HG03135 (cell line): ENCODE results near the gene CAPN15.
"Not testable (repeated sequence)": the region's sequence is repeated elsewhere in the genome, so short reads cannot be mapped to it uniquely, and the experiment has no call there.

Source experiments
- ATAC-seq: cut with Tn5 transposase; IDR thresholded peaks from one replicate; pipeline ENCODE4 v1.9.1; 2021; ENCODE audit warnings: mild to moderate bottlenecking, moderate library complexity; ENCODE audit not compliant: unreplicated experiment

The CAPN15 gene

DNA sequence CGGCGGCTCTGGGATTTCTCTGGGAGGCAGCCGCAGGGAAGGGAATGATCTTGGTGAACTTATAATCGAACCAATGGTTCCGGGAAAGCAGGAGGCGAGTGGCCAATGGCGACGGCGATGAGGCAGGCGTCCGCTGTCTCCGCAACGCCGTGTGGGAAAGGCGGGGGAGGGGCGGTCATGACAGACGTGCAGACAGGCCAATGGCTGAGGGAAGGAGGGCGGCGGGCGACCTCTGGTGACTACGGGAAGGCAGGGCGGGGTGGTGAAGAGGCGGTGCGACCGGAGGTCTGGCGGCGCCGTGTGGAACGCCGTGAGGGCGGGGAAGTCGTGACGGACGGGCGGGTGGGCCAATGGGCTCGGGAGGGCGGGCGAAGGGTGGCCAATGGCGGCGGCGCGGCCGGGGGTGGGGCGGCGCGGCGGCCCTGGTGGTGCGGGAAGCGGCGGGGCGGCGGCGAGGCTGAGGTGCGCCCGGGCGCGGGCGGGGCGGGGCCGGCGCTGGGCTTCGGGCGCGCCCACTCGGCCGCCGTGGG lies 62.2 kb downstream of the CAPN15 start, which contains the start of gene RAB40C:
TSS of gene RAB40C (plus strand) at position 409 of the 530 bp plus-strand sequence. CDS start 226 bp downstream, outside the sequence.
- ATAC-seq, result peak; percentile 71

DNA sequence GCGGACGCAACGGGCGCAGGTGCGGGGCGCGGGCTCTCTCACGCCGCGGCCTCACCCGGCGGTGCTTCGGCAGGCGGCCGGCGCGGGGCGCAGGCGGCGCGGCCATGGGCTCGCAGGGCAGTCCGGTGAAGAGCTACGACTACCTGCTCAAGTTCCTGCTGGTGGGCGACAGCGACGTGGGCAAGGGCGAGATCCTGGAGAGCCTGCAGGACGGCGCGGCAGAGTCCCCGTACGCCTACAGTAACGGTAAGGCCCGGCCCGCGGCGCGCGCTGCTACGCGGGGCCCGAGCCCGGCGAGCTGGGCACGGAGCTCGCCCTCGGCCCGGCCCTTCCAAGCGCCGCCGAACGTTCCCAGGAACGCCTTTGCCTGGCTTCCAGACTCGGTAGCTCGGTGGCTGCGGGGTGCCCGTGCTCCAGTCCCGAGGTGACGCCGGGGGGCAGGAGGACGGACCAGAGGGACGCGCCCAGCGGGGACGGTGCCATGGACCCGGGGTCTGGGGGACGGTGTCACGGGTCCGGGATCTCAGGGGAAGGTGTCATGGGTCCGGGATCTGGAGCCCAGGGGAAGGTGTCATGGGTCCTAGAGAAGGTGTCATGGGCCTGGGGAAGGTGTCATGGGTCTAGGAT lies 62.8 kb downstream of the CAPN15 start:
- peak; percentile 1 for ATAC-seq

DNA sequence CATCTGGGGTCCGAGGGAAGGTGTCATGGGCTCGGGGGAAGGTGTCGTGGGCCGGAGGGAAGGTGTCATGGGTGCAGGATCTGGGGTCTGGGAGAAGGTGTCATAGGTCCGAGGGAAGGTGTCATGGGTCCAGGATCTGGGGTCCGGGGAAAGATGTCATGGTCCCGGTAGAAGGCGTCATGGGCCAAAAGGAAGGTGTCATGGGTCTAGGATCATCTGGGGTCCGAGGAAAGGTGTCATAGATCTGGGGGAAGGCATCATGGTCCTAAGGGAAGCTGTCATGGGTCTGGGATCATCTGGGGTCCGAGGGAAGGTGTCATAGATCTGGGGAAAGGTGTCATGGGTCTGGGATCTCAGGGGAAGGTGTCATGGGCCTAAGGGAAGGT lies 63.3 kb downstream of the CAPN15 start:
- no peak for ATAC-seq

DNA sequence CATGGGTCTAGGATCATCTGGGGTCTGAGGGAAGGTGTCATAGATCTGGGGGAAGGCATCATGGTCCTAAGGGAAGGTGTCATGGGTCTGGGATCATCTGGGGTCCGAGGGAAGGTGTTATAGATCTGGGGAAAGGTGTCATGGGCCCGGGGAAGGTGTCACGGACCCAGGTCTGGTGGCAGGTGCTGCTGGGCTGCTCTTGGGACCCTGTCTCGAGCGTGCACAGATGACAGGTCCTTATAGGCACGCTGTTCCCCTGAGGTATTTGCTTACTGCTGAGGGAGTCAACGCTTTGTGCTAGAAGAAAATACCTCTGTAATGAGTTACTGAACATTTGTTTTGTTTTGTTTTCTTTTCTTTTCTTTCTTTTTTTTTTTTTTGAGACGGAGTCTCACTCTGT lies 63.7 kb downstream of the CAPN15 start:
- ATAC-seq, result no peak

- no peak for ATAC-seq
These were observed 64.5 kb downstream of the CAPN15 start for GRCh38 chr16:591892-592517.

DNA sequence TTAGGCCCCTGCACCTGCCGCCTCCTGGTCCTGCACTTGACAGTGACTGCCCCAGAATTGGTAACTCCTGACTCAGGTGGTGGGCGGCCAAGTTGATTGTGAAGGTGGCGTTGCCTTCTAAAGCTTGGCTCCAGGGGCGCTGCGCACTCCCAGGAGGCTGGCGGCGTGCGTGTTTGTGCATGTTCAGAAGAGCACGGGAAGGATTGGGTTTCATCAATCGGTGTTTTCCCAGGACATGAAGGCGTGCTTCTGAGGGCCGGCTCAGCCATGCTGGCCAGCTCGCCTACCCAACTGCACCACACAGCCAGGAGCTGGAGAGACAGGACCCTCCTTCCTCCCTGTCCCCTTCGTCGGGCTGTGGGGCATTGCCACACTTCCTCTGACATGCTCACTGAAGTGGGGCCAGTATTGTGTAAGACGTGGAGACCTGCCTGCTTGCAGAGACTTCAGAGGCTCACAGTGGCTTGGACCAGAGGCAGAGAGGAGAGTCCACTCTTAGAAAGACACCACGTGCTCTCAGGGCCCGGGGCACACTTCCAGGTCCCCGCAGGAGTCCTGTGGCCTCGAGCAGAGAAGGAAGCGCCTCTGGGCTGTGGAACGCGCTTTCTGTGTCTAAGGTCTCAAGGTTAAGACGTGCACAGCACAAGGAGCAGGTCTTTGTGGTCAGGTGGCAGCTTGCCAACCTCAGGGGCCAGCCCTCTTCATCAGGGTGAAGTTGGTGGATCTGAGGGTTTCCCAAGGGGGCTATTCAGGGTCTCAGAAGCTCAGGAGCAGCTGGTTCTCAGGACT lies 65.2 kb downstream of the CAPN15 start:
- no peak for ATAC-seq

- ATAC-seq, result no peak
These were observed 65.9 kb downstream of the CAPN15 start for GRCh38 chr16:593406-593805.

DNA sequence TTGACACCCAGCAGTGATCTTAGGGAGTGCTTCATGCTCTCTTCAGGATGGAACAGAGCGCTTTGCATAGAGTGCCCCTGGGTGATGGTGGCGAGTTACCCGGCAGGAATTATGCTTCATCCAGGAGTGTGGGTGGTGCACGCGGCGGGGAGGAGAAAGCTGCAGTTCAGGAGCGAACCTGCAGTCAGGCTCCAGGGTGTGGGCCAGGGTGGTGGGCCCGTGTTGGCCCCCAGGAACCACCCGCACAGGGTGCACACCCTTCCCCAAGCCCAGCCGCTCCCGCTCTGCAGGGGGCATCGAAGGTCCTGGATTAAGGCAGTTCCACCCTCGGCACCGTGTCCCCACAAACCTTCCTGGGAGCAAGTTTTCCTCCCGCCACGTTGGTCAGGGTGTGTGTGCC lies 66.3 kb downstream of the CAPN15 start:
- ATAC-seq, result no peak

GRCh38 chr16:595094-595528 lies 67.6 kb downstream of the CAPN15 start:
- no peak for ATAC-seq

GRCh38 chr16:595942-596735 lies 68.6 kb downstream of the CAPN15 start:
- ATAC-seq, result no peak

DNA sequence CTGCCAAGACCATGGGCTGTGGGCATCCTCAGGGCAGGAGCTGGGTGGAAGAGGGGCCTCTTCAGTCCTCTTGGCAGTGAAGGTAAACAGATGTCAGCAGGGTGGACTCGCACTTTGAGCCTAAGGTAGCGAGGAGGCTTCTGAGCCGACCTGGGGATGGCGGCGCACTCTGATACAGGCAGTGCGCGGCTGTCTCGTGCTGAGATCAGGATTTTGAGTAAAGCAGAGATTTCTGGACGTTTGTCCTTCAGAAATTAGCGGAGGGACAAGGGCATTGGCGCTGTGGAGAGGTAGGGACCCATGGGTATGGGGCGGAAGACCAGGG lies 69.2 kb downstream of the CAPN15 start:
- ATAC-seq, result no peak

GRCh38 chr16:597655-598054 lies 70.1 kb downstream of the CAPN15 start:
- not testable (repeated sequence) for ATAC-seq

- ATAC-seq, result no peak
These were observed 71.6 kb downstream of the CAPN15 start for GRCh38 chr16:598823-599739.

- no peak for ATAC-seq
These were observed 73.3 kb downstream of the CAPN15 start for GRCh38 chr16:600781-601180.

GRCh38 chr16:603933-604332 lies 76.4 kb downstream of the CAPN15 start:
- no peak for ATAC-seq
